Measurements from ENCODE around the gene AIF1.

AIF1 gene

GRCh38 chr6:31619805-31620585 lies 5.0 kb downstream of the AIF1 start:
- TF ChIP-seq CTCF (conservative IDR thresholded peaks at IDR 0.05): no peak
- TF ChIP-seq ZFX (IDR thresholded peaks at IDR 0.05): no peak
- peak overlapping the region; percentile 99 for H3K27ac ChIP-seq

- peak within 1 kb of the TSS; percentile 99 for H3K27ac ChIP-seq
- no peak for TF ChIP-seq CTCF (conservative IDR thresholded peaks at IDR 0.05)
- peak; percentile 74; the same call in 1 of the 2 replicates for TF ChIP-seq ZFX (IDR thresholded peaks at IDR 0.05)
Observed at GRCh38 chr6:31620586-31621319, 5.7 kb downstream of the AIF1 start, which contains the start of gene PRRC2A. PRRC2A (plus strand) TSS chr6:31620715; CDS start chr6:31622790, 2,075 bp downstream.

DNA sequence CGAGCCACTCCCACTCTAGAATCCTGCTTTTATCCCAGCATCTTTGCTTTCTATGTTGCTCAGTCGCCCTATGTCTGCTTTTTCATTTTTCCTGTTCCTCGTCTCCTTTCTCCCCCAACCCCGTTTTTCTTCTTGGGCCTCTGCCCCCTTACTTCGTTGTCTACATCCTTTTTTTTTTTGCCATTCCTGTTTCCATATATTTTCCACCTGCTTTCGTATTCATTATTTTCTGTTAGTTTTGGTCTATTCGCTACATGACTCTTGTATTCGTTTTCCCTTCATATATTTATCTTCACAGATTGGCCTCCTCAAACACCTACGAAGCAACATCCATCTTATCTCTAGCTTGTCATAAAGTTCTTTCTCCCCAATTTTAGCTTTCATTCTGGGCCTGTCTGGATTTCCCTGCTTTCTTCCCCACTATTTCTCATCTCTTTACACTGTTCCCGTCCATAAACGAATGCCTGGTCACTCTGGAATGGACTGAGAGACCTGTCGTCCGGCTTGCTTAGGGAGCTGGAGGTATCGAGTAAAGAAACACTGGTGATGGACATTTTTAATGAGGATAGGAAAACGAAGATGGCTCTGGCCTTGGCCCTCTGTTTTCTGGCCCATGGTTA lies 6.4 kb downstream of the AIF1 start:
- peak overlapping the region; percentile 99 for H3K27ac ChIP-seq
- TF ChIP-seq ZFX (IDR thresholded peaks at IDR 0.05) (no peak), CTCF (conservative IDR thresholded peaks at IDR 0.05) (no peak)

DNA sequence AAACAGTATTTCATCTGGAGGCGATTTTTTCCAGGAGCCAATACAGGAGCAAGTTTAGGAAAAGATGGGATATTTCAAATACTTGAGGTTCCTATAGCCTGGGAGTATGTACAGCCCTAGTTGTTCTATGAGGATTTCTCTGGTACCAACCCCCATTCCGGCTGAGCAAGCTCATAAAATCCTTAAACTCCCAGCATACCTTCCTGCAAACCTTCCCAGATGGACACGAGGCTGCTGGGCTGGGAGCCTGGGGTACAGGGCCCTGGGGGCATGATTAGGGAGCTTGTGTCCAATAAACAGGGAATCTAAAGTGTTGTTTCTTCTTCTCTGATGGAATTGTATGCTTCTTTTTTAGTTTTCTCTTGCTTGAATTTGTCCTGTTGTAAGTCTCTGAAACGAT lies 7.0 kb downstream of the AIF1 start:
- H3K27ac ChIP-seq: peak overlapping the region; percentile 99
- no peak for TF ChIP-seq ZFX (IDR thresholded peaks at IDR 0.05)
- TF ChIP-seq CTCF (conservative IDR thresholded peaks at IDR 0.05): no peak

GRCh38 chr6:31622684-31623091 lies 7.7 kb downstream of the AIF1 start:
- peak overlapping the region; percentile 99 for H3K27ac ChIP-seq

GRCh38 chr6:31624070-31624469 lies 9.0 kb downstream of the AIF1 start:
- H3K27ac ChIP-seq: no peak overlapping the region
- TF ChIP-seq CTCF (conservative IDR thresholded peaks at IDR 0.05) (no peak), ZFX (IDR thresholded peaks at IDR 0.05) (no peak)

More at GRCh38 chr6:31622684-31623091, 7.7 kb downstream of the AIF1 start:
- TF ChIP-seq ZFX (IDR thresholded peaks at IDR 0.05): no peak
- no peak for TF ChIP-seq CTCF (conservative IDR thresholded peaks at IDR 0.05)
